Glomerular visceral epithelial cell (primary cell): ENCODE results near the gene IGSF6.
"Not testable (repeated sequence)": the region's sequence is repeated elsewhere in the genome, so short reads cannot be mapped to it uniquely, and the experiment has no call there.

Experiments used
- DNase-seq: peaks from one replicate; pipeline ENCODE4 v3.0.0-alpha.2; 2016; ENCODE audit errors: extremely low spot score

The IGSF6 gene, protein sequence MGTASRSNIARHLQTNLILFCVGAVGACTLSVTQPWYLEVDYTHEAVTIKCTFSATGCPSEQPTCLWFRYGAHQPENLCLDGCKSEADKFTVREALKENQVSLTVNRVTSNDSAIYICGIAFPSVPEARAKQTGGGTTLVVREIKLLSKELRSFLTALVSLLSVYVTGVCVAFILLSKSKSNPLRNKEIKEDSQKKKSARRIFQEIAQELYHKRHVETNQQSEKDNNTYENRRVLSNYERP

DNA sequence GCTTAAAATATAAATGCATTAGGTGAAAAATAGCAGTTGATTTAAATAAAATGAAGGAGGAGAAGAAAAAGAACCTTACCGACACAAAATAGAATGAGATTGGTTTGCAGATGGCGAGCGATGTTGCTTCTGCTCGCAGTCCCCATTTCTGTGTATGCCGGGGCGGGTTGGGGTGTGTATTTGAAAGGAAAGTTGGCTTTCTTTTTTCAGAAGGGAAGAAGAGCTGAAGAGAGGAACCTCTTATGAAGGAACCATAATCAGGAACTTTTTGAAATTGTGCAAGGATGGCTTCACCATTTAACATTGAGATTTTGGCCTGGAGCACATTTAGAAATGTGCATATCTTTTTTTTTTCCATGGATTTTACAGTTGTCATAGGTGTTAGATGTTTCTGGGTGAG lies at the start of gene IGSF6:
Gene IGSF6, minus strand, starts transcription at position 156 of the 400 bp plus-strand sequence. Its CDS starts 10 bp downstream, at position 146.
- no peak for DNase-seq

DNA sequence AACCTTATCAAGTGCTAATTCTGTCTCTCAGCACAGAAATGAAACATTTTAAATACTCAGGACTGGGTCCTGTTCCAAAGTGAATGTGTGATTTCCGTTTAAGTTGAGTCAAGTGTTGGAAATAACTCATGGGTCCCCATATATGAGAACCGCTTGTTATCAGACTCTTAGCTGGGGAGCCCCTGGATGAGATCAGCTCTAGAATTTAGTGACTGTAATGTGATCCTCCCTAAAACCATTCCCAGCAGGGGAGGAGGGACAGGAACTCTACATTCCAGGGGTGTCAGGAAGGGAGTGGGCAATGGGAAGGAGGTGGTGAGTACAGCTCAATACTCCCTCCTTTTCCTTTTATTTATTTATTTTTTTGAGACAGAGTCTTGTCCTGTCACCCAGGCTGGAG lies 48.9 kb upstream of the IGSF6 start:
- DNase-seq = no peak

DNA sequence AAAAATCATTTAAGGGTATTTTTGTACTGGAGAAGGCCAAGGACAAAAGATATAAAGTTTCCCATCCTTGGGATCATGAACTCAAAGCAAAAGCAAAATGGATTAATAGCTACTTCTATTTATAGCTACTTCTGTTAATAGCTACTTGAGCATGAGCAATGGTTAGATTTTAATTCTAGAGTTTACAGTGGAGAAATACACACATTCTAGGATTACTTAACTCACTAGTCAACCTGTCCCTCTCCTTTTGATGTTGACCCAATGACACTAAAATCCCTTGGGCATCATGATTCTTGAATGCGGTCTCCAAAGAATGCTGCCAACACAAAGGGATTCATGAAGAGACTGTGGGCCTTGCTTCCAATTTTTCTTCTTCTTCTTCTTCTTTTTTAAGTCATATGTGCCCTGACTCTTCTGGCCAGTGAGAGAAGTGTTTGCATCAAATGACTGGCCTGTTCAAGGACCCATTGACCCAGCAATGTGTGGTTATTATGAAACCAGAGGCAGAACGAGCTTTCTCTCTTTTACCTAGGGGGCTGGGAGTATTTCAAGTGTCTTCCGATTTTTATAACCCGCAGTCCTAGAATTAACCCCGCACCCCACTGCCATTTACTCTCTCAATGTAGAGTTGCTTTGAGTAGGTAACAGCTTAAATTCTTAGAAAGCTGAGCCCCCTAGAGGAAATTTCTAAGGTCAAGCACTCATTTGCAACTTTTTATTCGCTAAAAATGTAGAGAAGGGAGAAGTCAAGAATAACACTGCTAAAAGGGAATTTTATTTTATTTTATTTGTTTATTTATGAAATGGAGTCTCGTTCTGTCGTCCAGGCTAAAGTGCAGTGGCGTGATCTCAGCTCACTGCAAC lies 46.0 kb upstream of the IGSF6 start:
- DNase-seq = no peak

DNA sequence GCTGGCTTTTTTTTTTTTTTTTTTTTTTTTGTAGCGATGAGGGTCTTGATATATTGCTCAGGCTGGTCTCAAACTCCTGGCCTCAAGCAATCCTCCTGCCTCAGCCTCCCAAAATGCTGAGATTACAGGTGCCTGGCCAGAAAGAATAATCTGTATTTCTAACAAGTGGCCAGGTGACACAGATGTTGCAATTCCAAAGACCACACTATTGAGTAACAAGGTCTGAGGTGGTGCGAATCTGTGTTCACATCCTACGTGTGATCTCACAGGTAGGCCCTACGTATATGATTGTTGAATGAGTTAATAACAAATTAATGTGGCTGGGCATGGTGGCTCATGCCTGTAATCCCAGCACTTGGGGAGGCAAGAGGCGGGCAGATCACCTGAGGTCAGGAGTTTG lies 44.6 kb upstream of the IGSF6 start:
- DNase-seq = no peak

DNA sequence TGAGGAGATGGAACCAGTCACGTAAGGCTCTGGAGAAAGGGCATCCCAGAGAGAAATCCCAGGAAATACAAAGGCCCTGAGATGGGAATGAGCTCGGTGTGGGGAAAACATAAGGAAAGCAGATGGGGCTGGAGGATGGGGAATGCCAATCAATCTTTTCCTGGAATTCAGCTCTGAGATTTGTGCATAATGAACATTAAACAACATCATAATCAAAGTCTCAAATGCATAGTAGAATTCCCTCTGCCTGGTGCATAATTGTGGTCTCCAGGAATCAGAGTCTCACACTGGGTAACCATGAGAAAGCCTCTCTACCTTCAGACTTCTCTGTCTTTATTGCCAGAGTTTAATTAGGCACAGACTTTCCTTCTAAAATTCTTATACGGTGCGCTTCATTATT lies 42.2 kb upstream of the IGSF6 start:
- no peak for DNase-seq

DNA sequence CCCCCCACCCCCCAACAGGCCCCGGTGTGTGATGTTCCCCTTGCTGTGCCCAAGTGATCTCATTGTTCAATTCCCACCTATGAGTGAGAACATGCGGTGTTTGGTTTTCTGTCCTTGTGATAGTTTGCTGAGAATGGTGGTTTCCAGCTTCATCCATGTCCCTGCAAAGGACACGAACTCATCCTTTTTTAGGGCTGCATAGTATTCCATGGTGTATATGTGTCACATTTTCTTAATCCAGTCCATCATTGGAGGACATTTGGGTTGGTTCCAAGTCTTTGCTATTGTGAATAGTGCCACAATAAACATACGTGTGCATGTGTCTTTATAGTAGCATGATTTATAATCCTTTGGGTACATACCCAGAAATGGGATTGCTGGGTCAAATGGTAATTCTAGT lies 38.6 kb upstream of the IGSF6 start:
- not testable (repeated sequence) for DNase-seq

DNA sequence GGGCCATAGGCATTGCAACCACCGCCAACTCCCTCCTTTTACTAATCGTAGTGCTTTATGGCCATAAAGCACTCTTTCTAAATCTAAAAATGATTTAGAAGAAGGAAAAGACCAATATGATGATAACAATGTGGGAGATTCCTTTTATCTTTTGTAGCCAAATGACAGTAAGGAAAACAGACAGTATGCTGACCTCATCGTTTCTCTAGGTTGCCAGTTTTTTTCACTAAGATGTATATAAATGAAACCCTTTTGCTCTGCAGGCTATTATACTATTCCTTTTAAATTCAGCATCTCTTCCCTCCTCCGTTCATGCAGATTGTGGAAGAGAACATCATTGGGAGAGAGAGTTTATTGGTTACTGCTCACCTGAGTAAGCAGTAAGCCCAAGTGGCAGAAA lies 36.7 kb upstream of the IGSF6 start:
- no peak for DNase-seq

DNA sequence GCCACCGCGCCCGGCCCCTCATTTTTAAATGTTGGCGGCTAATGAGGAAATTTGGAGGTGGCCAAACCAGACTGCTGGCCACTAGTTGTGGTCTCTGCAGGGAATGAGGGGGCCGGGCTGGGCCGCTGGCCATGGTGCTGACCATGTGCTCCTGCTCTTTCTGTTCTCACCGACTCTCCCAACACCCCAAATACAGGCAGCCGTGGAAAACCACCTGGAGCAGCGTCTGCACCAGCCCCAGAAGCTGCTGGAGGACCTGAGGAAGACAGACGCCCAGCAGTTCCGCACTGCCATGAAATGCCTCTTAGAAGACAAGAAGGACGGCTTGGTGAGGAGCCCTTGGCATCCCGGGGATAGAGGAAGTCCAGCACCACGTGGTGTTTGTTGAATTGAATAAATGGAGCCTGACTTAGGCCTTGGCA lies 32.6 kb upstream of the IGSF6 start:
- DNase-seq = no peak

DNA sequence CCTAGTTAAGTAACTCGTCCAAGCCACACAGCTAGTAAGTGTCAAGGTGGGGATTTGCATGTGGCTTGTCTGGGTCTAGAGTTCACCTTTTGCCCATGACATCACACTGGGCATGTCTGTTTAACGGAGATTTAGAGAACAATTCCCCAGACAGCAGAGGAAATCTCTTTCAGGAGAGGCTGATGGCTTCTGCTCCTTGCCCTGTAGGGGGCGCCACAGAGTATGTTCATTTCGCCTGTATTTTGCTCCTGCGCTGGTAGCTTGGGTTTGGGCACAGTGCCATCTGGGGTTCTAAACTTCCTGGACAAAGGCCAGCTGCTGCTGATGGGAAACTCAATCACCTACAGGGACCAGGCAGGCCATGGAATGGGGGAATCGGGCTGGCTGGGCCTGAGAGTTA lies 31.8 kb upstream of the IGSF6 start:
- DNase-seq = no peak

DNA sequence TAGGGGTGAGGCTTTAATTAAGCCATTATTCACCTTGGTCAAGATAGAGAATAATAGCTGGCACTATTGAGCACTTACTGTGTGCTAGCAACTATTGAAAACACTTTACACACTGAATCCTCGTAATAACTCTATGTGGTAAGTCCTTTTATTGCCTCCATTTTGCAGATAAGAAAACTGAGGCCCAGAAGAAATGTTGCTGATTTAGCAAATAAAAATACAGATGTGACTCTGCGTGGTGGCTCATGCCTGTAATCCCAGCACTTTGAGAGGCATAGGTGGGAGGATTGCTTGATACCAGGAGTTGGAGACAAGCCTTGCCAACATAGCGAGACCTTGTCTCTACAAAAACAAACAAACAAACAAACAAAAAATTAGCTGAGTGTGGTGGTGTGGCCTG lies 30.8 kb upstream of the IGSF6 start:
- DNase-seq = no peak

DNA sequence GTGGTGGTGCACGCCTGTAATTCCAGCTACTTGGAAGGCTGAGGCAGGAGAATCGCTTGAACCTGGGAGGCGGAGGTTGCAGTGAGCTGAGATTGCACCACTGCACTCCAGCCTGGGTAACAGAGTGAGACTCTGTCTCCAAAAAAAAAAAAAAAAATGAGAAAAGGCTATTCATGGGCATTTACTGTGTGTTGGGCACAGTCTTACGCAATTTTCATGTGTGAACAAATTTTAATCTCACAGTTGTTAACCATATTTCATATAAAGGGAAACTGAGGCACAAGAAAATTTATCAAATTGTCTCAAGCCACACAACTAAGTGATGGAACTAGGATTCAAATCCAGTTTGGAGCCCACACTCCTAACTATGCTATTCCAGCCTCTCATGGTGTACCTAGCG lies 28.3 kb upstream of the IGSF6 start:
- not testable (repeated sequence) for DNase-seq

DNA sequence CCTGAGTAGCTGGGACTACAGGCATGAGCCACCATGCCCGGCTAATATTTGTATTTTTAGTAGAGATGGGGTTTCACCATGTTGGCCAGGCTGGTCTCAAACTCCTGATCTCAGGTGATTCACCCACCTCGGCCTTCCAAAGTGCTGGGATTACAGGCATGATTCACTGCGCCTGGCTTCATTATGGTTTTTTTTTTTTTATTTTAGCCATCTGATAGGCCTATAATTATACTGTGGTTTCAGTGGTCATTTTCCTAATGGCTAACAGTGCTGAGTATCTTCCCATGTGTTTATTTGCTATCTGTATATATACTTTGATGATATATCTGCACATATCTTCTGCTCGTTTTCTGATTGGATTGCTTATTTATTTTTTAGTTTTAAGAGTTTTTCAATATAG lies 22.0 kb upstream of the IGSF6 start:
- not testable (repeated sequence) for DNase-seq

DNA sequence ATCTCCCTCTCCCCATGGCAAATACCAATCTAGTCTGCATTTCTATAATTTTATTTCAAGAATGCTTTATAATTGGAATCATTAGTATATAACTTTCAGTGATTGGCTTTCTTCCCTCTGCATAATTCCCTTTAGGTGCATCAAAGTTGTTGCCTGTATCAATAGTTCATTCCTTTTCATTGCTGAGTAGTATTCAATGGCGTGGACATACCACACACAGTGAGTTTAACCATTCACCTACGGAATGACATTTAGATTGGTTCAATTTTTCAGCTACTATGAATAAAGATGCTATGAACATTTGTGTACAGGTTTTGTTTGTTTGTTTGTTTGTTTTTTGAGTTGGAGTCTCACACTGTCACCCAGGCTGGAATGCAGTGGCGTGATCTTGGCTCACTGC lies 21.1 kb upstream of the IGSF6 start:
- DNase-seq = no peak

DNA sequence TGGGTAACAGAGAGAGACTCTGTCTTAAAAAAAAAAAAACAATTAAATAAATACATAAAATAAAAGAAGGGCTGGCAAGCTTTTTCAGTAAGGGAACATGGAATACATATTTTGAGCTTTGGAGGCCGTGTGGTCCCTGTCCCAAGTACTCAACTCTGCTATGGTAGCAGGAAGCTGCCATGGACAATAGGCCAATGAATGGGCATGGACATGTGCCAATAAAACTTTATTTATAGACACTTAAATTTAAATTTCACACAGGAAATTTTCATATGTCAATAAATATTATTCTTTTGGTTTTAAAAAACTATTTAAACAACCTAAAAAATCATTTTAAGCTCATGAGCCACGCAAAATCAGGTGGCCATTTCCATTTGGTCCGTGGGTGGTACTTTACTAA lies 15.2 kb upstream of the IGSF6 start:
- DNase-seq = no peak

DNA sequence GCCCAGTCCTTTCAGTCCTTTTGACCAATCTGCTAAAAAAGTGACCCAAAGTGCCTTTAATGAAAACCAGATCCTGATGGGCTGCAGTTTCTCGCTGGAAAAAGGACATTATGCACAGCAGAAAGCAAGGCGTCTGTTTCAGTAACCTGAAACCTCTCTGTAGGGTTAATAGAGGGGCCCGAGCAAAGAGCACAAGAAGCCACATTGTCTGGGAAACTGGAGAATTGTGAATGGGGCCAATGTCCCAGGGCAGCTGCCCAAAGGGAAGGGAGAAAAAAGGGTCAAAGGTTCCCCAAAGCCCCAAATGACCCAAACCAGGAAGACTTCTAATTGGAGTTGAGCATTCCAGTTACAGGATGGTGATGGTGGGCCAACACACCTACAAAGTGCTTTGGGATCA lies 14.4 kb upstream of the IGSF6 start:
- no peak for DNase-seq

DNA sequence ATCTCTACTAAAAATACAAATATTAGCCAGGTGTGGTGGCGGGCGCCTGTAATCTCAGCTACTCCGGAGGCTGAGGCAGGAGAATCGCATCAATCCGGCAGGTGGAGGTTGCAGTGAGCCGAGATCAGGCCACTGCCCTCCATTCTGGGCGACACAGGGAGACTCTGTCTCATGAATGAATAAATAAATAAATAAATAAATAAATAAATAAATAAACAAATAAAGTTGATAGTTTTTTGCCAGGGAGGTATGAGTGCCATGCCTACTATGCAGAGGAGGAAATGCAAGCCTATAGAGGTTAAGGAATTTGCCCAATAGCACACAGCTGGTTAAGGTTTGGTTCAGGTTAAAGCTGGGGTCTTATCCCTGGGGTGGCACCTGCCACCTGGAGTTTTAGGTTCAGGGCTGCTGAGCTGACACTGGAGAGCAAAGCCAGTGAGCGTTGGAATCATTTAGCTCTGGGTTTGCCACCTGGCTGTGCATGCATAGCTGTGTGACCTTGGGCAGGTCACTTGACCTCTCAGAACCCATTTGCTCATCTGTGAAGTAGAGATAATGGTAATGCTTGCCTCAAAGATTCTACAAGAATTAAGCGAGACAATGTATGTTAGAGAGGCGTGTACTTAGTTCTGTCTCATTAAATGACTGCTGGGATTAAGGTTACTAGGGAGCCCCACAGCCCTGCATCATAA lies 12.5 kb upstream of the IGSF6 start:
- DNase-seq = no peak

DNA sequence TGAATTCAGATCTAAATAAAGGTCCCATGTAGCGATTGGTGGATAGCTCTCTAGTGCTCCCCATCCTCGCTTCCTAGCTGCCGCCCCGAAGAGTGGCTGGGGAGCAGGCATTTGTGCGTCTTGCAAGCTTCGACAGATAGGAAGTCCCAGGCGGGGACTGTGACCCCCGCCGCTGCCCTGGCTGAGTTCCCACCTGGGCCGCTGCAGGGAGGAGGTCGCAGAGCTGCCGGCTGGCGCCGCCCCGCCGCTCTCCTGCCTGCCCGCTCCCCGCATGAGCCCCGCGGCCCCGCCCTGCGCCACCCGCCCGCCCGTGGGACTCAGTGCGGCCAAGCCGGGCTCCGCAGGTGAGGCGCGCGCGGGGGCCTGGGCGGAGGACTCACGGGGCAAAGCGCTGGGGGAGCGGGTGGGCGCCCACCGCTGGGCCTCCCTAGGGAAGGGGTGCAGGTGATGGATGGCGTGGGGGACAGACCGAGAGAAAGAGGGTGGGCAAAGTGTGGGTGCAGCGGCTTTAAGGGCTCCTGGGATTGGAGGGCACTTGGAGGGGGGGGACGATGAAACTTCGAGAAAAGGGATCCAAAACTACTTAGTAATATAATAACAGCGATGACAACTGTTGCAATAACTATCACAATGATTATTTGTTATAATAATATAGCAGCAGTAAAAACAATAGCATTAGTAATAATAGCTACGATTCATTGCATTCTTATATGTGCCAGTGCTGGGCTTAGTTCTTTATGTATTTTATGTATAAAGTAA lies 11.7 kb upstream of the IGSF6 start, which contains the start of gene OTOA:
Gene OTOA, plus strand, starts transcription at position 80 of the 759 bp plus-strand sequence. CDS start 14,547 bp downstream, outside the sequence.
- no peak for DNase-seq

DNA sequence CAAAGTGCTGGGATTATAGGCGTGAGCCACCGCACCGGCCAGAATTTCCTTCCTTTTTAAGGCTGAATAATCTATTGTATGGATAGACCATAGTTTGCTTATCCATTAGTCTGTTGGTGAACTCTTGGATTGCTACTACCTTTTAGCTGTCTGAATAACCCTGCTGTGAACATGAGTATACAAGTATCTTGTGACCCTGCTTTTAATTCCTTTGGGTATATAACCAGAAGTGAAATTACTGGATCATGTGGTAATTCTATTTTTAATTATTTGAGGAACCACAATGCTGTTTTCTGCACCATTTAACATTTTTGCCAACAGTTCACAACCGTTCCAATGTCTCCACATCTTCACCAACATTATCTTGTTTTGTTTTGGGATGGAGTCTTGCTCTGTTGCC lies 6.7 kb upstream of the IGSF6 start:
- no peak for DNase-seq

DNA sequence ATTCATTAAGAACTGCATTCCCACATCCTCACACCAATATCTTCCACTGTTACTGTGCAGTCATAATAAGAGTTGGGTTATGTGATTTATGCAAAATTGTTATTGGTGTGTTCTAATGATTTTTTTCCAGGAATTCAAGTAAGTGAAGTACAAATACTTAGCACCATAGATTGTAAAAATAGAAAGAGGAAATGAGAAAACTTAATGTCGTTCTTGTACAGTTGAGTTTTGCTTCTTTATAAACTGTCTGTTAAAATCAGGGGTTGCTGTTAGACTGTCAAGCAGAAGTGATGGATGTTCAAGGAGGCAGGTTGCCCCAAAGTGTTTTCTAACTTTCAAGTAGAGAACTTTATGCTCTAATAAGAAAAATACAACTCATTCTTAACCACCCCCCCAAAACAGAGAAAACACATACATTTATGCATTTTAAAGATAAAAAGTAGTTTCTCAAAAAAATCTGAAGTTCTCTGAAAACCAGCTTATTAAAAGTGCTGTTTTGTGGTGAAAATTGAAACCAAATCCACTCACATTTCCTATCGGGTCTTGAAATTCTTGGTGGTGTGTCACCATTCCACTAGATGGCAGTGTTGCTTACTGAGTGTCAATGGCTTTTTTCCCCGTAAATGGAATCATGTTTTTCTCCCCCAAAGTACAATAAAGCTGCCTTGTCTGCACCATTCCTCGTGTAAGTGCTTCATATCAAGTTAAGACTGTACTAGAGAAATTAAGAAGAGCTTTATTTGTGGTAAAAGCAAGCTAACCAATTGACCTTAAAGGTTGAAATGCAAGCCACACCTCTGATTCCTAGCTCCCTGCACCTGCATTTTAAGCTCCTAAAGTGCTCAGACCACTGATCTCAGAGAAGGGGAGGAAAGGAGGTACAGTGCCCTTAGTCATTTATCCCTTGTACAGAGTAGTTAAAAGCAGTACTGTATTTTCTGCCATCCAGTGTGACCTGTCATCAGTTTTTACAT lies 4.7 kb upstream of the IGSF6 start:
- peak; percentile 39 for DNase-seq

DNA sequence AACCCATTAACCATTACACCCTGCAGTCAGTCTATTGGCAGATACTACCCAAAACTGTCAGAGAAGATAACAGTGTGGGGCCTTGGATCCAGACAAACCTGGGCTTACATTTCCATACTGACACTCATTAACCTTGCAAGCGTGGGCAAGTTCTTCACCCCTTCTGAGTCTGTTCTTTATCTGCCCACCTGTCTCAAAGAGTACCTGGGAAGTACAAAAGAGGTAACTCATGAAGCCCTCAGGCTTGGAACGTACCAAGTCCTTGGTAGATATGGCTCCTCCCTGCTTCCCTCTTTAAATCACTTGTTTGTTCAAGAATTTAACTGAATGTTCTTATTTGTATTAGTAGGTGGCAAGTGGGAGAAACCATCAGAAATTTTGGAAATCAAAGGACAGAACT lies 2.5 kb upstream of the IGSF6 start:
- DNase-seq = no peak

DNA sequence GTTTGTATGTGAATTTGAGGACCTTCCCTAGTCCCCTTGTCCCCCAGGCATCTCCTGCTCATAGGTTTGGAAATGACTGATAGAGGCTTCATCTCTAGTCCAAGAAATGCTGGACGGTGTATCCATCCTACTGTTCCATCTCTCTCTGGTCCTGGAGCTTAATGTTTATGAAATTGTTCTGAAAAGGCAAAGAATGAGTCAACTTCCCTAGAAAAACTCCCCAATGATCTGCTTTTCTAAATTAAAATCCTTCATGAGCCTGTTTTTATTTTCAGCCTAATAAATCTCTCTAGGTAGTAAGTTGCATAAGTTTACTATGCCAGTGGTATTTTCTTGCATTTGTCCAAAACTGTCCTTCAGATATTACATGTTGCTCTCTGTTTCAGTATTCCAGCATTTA lies 2.1 kb upstream of the IGSF6 start:
- no peak for DNase-seq
